ENCODE data around the gene SYP. TPM values are rescaled to one million over a fixed set of nuclear protein-coding genes. Genes with fewer than 3 reads are reported as not detected.
"Not testable (repeated sequence)": the region's sequence is repeated elsewhere in the genome, so short reads cannot be mapped to it uniquely, and the experiment has no call there.

The SYP gene
- total RNA-seq, 4 donors from 2014 or later = 1.1 to 7.6 (median 5.0) TPM

DNA sequence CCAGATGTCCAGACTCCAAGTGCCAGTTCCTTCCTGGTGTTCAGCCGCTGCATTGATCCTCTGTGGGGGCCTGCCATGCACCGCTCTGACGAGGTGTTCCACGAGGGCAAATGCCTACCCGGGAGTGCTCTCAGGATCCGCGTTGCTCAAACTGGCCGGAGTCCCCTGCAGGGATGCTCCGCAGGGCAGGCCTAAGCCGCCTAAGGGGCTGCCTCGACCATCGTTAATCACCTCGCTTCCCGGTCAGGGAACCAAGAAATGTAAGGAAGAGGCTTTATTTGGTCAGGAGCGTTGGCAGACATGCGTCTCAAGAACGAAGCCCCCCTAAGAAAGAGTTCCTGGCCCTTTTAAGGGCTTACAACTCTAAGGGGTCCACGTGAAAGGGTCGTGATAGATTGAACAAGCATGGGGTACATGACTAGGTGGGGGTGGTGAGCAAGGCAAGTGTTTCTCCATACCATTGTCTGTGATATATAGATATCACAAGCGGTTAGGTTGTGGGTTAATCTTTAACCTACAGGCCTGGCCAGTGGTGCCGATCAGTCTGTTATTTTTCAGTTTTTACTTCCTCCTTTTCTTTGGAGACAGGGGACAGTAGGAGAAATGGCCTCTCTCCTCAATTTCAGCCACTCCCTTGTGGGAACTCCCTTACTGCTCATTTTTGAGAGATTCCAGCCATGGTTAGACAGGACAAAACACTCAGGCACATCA lies 51.4 kb downstream of the SYP start:
- intact Hi-C loops (cut with DNase I; ENCODE audit: low total_unique reads) = not testable (repeated sequence)
- H3K27ac ChIP-seq = peak overlapping the region; percentile 58 to 80 (median 68)

DNA sequence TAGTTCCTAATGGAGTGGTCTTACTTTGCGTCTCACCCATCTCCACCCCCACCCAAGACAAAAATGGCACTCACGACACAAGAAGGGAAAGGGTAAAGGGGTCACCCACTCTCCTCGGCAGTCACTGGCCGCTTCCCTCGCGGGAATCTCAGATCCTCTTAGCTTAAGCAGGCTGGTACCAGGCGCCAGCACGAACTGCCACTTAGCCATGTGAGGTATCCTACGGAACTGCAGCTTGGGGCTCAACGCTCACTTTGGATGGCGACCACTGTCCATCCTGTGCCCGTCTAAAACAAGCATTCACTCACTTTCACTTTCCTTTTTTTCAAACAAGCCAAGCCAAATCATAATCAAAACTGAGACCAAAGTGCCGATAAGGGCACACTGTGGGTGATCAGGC lies 52.1 kb downstream of the SYP start:
- peak overlapping the region in 3 of 4 donors; percentile 58 to 80 (median 76) for H3K27ac ChIP-seq
- WGBS, 2 donors (ENCODE audit: low coverage in 1 of 2) = 86 to 89% methylated on average over 4 to 13 of the region's 13 CpGs

More for the DNA sequence above, 51.4 kb downstream of the SYP start:
- H3K27me3 ChIP-seq; in situ Hi-C loops (cut with MboI; ENCODE audit: low pct_ligation_motif_present in 1 of 4, low pct_unique_long_range_greater_than_20kb in 1 of 4, low sequenced_read_pairs in 3 of 4); H3K36me3 ChIP-seq; H3K4me1 ChIP-seq; H3K9me3 ChIP-seq; H3K4me3 ChIP-seq: not testable (repeated sequence)
- TF ChIP-seq POLR2A (IDR thresholded peaks at IDR 0.05) = peak; percentile 12
- WGBS, 2 donors (ENCODE audit: low coverage in 1 of 2) = 83% methylated on average over 20 of the region's 21 CpGs; no CpG with 5 or more reads in 1 of the 2 donors
- peak; percentile 39 for DNase-seq

DNA sequence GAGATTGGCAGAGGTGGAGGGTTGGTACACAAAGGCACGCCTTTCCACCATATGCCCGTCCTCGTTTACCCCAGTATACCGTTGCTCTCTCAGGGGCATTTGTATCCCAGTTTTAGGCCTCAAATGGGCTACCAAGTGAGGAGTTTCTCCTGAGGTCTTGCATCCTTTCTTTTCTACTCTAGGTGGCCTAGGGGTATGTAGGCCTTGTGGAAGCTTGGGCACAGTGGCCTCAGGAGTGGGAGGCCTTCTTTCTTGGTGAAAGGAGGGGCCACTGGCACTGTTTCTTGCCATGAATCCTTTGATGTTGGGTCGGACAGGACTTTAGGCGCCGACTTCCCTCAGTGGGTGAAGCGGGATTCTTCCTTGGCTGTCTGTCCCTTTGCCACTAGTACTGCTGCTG lies 52.7 kb downstream of the SYP start:
- Histone ChIP-seq H3K4me1 (peaks cover 0 to 7% (median 0%) of the 10 kb centered on the region in 4 donors), H3K9me3 (no peaks in the 10 kb centered on the region), H3K4me3 (no peak overlapping the region), H3K36me3 (no peaks in the 10 kb centered on the region), H3K27ac (no peak overlapping the region), H3K27me3 (no peaks in the 10 kb centered on the region)
- 83% methylated on average over 8 of the region's 8 CpGs; no CpG with 5 or more reads in 1 of the 2 donors for WGBS, 2 donors (ENCODE audit: low coverage in 1 of 2)
- DNase-seq = no peak
- TF ChIP-seq, protein P1, sequence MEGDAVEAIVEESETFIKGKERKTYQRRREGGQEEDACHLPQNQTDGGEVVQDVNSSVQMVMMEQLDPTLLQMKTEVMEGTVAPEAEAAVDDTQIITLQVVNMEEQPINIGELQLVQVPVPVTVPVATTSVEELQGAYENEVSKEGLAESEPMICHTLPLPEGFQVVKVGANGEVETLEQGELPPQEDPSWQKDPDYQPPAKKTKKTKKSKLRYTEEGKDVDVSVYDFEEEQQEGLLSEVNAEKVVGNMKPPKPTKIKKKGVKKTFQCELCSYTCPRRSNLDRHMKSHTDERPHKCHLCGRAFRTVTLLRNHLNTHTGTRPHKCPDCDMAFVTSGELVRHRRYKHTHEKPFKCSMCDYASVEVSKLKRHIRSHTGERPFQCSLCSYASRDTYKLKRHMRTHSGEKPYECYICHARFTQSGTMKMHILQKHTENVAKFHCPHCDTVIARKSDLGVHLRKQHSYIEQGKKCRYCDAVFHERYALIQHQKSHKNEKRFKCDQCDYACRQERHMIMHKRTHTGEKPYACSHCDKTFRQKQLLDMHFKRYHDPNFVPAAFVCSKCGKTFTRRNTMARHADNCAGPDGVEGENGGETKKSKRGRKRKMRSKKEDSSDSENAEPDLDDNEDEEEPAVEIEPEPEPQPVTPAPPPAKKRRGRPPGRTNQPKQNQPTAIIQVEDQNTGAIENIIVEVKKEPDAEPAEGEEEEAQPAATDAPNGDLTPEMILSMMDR (IDR thresholded peaks at IDR 0.05) = no peak
- TF ChIP-seq EP300 (IDR thresholded peaks at IDR 0.05; ENCODE audit: low read depth) = no peak
- TF ChIP-seq POLR2AphosphoS5 (IDR thresholded peaks at IDR 0.05) = no peak
- no peak for TF ChIP-seq POLR2A (IDR thresholded peaks at IDR 0.05)
- in situ Hi-C loops (cut with MboI; ENCODE audit: low pct_ligation_motif_present in 1 of 4, low pct_unique_long_range_greater_than_20kb in 1 of 4, low sequenced_read_pairs in 3 of 4) (no loop called here), intact Hi-C loops (cut with DNase I; ENCODE audit: low total_unique reads) (no loop called here)

More for the DNA sequence above, 52.1 kb downstream of the SYP start:
- no peak for DNase-seq
- in situ Hi-C loops (cut with MboI; ENCODE audit: low pct_ligation_motif_present in 1 of 4, low pct_unique_long_range_greater_than_20kb in 1 of 4, low sequenced_read_pairs in 3 of 4) (no loop called here), intact Hi-C loops (cut with DNase I; ENCODE audit: low total_unique reads) (no loop called here)
- Histone ChIP-seq H3K27me3 (no peaks in the 10 kb centered on the region), H3K36me3 (no peaks in the 10 kb centered on the region), H3K9me3 (no peaks in the 10 kb centered on the region), H3K4me3 (no peak overlapping the region), H3K4me1 (peaks cover 0 to 7% (median 0%) of the 10 kb centered on the region in 4 donors)
- TF ChIP-seq, protein P1 (IDR thresholded peaks at IDR 0.05) = no peak
- TF ChIP-seq POLR2AphosphoS5 (IDR thresholded peaks at IDR 0.05) = no peak
- no peak for TF ChIP-seq POLR2A (IDR thresholded peaks at IDR 0.05)
- TF ChIP-seq EP300 (IDR thresholded peaks at IDR 0.05; ENCODE audit: low read depth) = no peak

DNA sequence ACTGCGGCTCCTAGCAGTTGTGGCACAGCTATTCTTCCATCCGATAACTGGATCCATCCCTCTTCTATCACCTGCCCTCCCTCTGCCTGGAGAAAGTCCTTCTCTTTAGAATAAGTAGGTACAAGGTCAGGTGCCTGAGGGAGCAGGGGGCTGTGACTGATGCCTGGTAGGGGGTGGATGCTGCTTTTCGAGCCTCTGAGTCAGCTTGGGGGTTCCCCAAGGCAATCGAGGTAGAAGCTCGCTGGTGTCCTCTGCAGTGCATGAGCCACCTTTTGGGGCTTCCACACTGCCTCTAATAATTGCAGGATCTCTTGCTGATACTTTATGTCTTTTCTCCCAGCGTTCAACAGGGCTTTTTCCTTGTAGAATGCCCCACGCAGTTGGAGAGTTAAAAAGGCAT lies 56.8 kb downstream of the SYP start:
- H3K27me3 ChIP-seq; H3K36me3 ChIP-seq; intact Hi-C loops (cut with DNase I; ENCODE audit: low total_unique reads); H3K27ac ChIP-seq; DNase-seq; H3K4me3 ChIP-seq; in situ Hi-C loops (cut with MboI; ENCODE audit: low pct_ligation_motif_present in 1 of 4, low pct_unique_long_range_greater_than_20kb in 1 of 4, low sequenced_read_pairs in 3 of 4); H3K9me3 ChIP-seq; H3K4me1 ChIP-seq: not testable (repeated sequence)
- WGBS, 2 donors (ENCODE audit: low coverage in 1 of 2) = 84% methylated on average over 7 of the region's 7 CpGs; no CpG with 5 or more reads in 1 of the 2 donors

DNA sequence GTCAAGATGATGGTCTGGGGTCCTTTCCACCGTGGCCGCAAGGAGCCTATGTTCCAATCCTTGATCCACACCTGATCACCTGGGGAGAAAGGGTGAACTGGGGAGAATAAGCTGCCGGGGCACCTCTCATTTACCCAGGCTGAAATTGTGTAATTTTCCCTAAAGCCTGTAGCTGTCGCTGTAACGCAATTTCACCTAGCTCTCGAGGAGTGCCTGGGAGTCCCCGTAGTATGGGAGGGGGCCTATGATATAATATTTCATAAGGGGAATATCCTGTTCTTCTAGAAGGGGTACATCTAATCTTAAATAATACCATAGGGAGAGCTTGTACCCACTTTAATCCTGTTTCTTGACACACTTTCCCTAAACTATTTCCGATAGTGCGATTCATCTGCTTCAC lies 57.7 kb downstream of the SYP start:
- intact Hi-C loops (cut with DNase I; ENCODE audit: low total_unique reads); H3K4me3 ChIP-seq; DNase-seq; H3K27ac ChIP-seq; H3K36me3 ChIP-seq; H3K9me3 ChIP-seq; in situ Hi-C loops (cut with MboI; ENCODE audit: low pct_ligation_motif_present in 1 of 4, low pct_unique_long_range_greater_than_20kb in 1 of 4, low sequenced_read_pairs in 3 of 4); H3K4me1 ChIP-seq; H3K27me3 ChIP-seq: not testable (repeated sequence)
- 62% methylated on average over 9 of the region's 9 CpGs; no CpG with 5 or more reads in 1 of the 2 donors for WGBS, 2 donors (ENCODE audit: low coverage in 1 of 2)
- TF ChIP-seq, protein P1 (IDR thresholded peaks at IDR 0.05) = peak in 3 of 5 experiments; percentile 17 to 27 (median 26)
